Measurements from ENCODE around the gene TUBA1B. TPM values are rescaled to one million over a fixed set of nuclear protein-coding genes. Genes with fewer than 3 reads are reported as not detected.

Gene TUBA1B
- total RNA-seq, 1 donor from 2014 or later: 253 TPM

DNA sequence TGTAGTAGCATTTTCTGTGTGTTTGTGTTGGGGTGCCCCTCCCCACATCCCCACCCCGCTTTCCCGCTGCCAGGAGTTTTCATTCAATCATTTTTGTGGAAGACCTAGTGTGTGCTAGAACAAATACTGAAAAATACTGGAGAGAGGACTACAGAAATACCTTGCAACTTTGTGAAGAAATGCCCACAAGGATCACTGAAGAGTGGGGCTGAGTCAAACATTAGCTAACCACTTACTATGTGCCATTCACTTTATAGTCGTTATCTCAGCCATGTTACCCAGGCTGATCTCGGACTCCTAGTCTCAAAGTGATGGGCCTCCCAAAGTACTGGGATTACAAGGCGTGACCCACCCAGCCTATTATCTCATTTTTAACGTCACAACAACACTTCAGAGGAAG is 20.0 kb downstream of the TUBA1B start:
- FAIRE-seq: no peak
- H3K36me3 ChIP-seq (ENCODE audit: control insufficient read depth, insufficient read depth, low read length): no peaks in the 10 kb centered on the region

DNA sequence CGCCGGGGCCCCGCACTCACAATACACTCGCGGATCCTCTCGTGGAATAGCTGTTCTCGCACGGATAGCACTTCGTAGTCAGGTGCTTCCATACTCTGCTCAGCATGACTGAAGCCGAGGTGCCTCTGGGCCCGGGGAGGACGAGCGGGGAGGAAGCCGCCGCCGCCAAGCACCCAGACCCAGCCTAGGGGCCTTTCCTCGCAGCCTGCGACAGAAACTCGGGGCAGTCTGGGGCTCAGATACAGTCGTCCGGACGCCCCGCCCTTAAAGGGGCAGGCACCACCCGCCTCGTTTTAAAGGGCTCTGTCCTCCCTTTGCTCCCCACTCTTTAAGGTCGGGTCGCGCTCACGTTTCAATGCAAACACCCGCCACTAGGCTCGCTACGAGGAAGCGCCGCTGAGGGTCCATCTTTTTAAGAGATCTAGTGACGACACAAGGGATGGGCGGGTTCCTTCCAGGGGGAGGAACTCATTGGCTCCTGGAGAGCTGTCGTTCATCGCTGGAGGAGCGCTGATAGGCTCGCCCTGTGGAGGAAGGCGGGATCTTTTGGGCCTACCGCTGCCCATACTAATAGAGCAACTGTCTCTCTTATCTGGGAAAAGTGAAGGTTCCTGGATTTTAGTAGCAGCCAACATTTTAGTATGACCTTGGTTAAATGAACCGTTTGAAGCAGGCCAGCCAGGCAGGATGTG is 20.6 kb downstream of the TUBA1B start, which contains the start of gene LMBR1L:
TSS of gene LMBR1L (minus strand) at position 384 of the 692 bp plus-strand sequence. CDS start at position 92, 292 bp downstream.
- H3K27me3 ChIP-seq (ENCODE audit: control insufficient read depth, insufficient read depth, low read length): no peaks in the 10 kb centered on the region
- FAIRE-seq: no peak
- DNase-seq (ENCODE audit: low read depth): peak; percentile 95
- no peaks in the 10 kb centered on the region for H3K36me3 ChIP-seq (ENCODE audit: control insufficient read depth, insufficient read depth, low read length)
- peak within 1 kb of the TSS; percentile 96 for H3K4me3 ChIP-seq (ENCODE audit: low read depth, low read length)
- TF ChIP-seq, protein P1, sequence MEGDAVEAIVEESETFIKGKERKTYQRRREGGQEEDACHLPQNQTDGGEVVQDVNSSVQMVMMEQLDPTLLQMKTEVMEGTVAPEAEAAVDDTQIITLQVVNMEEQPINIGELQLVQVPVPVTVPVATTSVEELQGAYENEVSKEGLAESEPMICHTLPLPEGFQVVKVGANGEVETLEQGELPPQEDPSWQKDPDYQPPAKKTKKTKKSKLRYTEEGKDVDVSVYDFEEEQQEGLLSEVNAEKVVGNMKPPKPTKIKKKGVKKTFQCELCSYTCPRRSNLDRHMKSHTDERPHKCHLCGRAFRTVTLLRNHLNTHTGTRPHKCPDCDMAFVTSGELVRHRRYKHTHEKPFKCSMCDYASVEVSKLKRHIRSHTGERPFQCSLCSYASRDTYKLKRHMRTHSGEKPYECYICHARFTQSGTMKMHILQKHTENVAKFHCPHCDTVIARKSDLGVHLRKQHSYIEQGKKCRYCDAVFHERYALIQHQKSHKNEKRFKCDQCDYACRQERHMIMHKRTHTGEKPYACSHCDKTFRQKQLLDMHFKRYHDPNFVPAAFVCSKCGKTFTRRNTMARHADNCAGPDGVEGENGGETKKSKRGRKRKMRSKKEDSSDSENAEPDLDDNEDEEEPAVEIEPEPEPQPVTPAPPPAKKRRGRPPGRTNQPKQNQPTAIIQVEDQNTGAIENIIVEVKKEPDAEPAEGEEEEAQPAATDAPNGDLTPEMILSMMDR (IDR thresholded peaks at IDR 0.05; ENCODE audit: insufficient read depth, low read length, severe bottlenecking): peak; percentile 35

More for the DNA sequence above, 20.0 kb downstream of the TUBA1B start:
- no peak for DNase-seq (ENCODE audit: low read depth)
- Histone ChIP-seq H3K4me3 (ENCODE audit: low read depth, low read length) (peak overlapping the region; percentile 96), H3K27me3 (ENCODE audit: control insufficient read depth, insufficient read depth, low read length) (no peaks in the 10 kb centered on the region)
- TF ChIP-seq, protein P1 (IDR thresholded peaks at IDR 0.05; ENCODE audit: insufficient read depth, low read length, severe bottlenecking): no peak

DNA sequence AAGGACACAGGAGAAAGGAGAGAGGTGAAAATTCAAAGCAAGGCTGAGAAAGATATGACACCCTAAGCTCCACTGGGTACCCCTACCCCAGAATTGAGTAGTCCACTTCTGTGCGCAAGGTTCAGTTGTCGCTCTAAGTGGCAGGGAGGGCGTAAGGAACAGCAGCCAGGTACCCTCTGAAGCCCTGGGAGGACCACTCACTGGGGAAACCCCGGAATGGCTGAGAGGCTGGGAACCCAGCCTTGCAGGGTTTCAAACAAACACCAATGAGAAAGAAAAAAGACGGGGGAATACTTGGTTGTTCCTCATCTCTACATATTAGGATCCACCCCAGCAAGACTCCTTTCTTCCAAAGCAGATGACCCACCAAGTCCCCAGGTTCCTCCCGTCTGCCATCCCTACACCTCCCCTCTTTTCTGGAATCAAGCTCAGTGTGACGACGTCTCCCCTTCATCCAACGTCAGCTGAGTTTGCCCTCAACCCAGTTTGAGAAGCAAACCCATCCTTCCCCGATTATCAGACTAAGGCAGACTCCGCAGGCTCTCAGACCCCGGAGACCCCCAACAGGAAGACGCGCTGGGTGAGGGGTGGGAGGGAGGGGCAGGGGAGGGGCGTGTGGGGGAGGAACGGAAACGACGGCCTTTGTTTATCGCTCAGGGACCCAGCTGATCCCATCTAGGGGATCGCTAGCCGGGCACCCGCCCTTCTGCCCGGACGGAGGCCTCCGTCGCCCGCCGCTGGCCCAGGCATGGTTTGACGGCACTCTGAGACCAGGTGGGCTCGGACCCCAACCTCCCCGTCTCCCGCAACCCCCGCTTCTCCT is 21.3 kb downstream of the TUBA1B start:
- Histone ChIP-seq H3K27me3 (ENCODE audit: control insufficient read depth, insufficient read depth, low read length) (no peaks in the 10 kb centered on the region), H3K36me3 (ENCODE audit: control insufficient read depth, insufficient read depth, low read length) (peaks cover 3% of the 10 kb centered on the region), H3K4me3 (ENCODE audit: low read depth, low read length) (peak overlapping the region; percentile 96)
- FAIRE-seq: no peak
- DNase-seq (ENCODE audit: low read depth): no peak
- TF ChIP-seq, protein P1 (IDR thresholded peaks at IDR 0.05; ENCODE audit: insufficient read depth, low read length, severe bottlenecking): no peak

DNA sequence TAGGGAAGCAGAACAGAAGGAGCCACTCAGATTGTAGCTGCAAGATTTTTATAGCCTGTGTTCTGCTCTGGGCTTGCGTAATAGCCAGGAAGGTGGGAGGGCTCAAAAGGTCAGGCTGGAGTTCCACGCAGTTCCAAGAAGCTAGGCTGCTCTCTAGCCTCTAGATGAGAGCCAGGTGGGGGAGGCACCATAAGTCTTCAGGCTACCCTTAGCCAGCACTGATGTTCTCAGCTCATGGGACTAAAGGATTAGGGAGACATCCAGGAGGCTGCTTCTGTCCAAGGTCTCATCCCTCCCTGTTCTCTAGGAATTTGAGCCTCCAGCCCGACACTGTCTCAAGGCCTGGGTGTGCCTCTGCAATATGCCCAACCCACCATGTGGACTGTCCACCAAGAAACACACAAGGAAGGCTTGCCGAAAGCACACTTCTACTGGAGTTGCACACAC is 22.2 kb downstream of the TUBA1B start:
- no peak for FAIRE-seq
- no peak for DNase-seq (ENCODE audit: low read depth)
- TF ChIP-seq, protein P1 (IDR thresholded peaks at IDR 0.05; ENCODE audit: insufficient read depth, low read length, severe bottlenecking): no peak
- Histone ChIP-seq H3K4me3 (ENCODE audit: low read depth, low read length) (no peak overlapping the region), H3K36me3 (ENCODE audit: control insufficient read depth, insufficient read depth, low read length) (peaks cover 6% of the 10 kb centered on the region), H3K27me3 (ENCODE audit: control insufficient read depth, insufficient read depth, low read length) (no peaks in the 10 kb centered on the region)

DNA sequence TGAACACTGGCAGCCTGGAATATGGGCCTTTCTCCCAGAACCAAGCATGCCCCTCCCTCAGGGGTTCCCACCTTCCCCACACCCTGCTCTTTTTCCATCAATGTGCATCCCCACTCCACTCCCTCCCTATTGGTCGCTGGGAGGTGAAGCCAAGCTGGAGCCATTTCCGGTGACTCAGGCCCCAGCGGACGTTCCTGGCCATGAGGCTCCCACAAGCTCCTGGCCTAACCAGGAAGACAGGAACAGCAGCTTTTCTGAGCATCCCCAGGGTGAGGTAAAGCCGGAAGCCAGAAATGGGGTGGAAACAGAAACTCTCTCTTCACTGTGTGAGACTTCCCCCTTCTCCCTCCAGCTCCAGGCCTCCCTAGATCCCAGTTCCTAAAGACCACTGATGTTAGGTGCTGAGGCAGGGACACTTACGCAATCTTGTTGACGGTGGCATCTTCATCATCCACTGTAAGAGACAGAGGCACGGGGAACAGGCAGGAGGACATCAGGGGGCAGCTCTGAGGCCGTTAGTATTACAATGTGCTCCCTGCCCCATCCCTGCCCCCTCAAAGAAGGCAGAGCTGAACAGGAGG is 25.6 kb downstream of the TUBA1B start:
- H3K27me3 ChIP-seq (ENCODE audit: control insufficient read depth, insufficient read depth, low read length): no peaks in the 10 kb centered on the region
- FAIRE-seq: no peak
- H3K36me3 ChIP-seq (ENCODE audit: control insufficient read depth, insufficient read depth, low read length): peaks cover 20% of the 10 kb centered on the region
- H3K4me3 ChIP-seq (ENCODE audit: low read depth, low read length): no peak overlapping the region
- DNase-seq (ENCODE audit: low read depth): peak; percentile 67
- TF ChIP-seq, protein P1 (IDR thresholded peaks at IDR 0.05; ENCODE audit: insufficient read depth, low read length, severe bottlenecking): no peak

Data from bronchial epithelial cell (primary cell).